Endometrium (tissue), 2 donors: ENCODE measurements around the gene MIOX.
A peak's percentile ranks its signal among the peaks of the same experiment; 100 is the strongest.
"Not testable (repeated sequence)": the region's sequence is repeated elsewhere in the genome, so short reads cannot be mapped to it uniquely, and the experiment has no call there.

ENCODE experiments used
- FAIRE-seq: peaks from 2 replicates; lab custom pipeline; 2012; peaks lifted over from hg19 to GRCh38; lab: Jason Lieb, UNC
- donor health status: control.
- donor health status: control.

MIOX gene

DNA sequence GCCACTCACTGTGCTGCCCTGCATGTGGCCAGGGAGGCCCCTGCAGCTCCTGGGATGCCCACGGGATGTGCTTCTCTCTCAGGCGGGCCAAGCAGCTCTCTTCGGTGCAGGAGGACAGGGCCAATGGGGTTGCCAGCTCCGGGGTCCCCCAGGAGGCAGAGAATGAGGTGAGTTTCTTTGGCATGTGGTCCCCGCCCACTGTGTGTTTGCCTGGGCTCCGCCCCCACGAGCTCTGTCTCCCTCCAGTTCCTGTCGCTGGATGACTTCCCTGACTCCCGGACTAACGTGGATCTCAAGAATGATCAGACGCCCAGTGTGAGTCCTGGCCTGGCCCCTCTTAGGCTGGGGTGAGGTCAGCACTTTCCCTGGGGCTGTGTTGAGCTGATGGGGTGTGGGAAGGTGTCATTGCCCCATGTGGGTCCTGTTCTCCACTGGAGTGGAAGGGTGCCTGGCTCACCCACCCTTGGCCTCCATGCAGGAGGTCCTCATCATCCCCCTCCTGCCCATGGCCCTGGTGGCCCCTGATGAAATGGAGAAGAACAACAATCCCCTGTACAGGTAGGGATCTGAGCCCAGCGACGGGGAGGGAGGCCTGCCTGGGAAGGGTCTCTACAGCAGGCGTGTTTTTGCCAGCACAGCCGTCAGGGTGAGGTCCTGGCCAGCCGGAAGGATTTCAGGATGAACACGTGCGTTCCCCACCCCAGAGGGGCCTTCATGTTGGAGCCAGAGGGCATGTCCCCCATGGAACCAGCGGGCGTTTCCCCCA is 31.0 kb downstream of the MIOX start:
- no peak for FAIRE-seq

DNA sequence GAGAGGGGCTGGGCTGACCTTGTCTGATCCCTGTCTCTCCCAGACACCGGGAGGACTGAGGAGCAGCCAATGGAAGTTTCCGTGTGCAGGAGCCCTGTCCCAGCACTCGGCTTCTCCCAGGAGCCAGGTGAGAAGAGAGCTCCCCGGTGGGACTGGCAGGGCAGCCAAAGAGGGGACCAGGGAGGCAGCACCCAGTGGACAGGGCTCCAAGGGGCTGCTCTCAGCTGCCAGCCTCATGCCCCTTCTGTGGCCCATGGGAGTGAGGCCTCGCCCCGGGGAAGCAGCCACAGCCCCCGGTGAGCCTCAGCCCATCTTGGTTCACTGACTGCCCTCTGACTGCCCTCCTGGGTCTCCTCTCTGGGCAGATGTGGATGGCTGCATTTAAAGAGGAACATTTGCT is 31.9 kb downstream of the MIOX start:
- FAIRE-seq: no peak

DNA sequence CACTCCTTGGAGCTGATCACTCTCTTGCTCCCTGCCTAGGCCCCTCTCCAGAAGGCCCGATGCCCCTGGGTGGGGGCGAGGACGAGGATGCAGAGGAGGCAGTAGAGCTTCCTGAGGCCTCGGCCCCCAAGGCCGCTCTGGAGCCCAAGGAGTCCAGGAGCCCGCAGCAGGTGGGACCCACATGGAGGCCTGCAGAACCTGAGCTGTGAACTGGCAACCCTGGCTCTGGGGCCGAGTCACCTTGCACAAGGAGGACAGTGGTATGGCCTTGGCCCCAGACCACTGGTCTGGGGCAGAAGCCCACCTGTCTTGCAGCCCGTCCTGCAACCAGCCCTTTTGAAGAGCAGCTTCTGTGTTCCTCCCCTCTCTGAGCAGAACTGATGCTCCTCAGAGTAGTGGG is 32.5 kb downstream of the MIOX start:
- FAIRE-seq: no peak

DNA sequence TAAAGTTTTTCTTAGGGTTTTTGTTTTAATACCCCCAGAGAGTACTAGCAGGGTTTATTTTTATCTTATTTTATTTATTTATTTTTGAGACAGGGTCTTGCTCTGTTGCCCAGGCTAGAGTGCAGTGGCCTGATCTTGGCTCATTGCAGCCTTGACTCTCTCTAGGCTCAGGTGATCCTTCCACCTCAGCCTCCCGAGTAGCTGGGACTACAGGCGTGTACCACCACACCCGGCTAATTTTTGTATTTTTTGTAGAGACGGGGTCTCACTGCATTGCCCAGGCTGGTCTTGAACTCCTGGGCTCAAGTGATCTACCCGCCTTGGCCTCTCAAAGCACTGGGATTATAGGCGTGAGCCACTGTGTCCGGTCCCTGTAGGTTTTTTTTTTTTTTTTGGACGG is 33.5 kb downstream of the MIOX start:
- FAIRE-seq: not testable (repeated sequence)

DNA sequence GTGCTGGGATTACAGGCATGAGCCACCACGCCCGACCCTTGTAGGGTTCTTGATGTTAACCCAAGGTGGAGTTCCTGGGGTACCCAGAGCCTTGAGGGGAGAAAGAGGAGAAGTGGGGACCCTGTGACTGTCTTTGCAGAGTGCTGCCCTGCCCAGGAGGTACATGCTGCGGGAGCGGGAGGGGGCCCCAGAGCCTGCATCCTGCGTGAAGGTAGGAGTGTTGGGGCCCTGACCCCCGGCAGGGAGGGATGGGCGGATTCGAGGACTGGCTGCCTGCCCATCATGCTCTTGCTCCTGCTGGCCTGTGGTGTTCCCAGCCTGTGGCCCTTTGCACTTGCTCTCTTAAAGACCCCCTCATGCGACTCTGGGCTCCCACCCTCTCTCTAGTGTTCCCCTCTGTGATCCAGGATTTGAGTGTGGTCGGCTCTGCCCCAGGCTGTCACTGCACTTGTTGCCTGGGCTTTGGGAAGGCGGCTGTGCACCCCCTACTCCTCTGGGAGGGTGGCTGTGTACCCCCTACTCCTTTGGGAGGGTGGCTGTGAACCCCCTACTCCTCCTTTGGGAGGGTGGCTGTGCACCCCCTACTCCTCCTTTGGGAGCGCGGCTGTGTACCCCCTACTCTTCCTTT is 34.3 kb downstream of the MIOX start:
- no peak for FAIRE-seq

DNA sequence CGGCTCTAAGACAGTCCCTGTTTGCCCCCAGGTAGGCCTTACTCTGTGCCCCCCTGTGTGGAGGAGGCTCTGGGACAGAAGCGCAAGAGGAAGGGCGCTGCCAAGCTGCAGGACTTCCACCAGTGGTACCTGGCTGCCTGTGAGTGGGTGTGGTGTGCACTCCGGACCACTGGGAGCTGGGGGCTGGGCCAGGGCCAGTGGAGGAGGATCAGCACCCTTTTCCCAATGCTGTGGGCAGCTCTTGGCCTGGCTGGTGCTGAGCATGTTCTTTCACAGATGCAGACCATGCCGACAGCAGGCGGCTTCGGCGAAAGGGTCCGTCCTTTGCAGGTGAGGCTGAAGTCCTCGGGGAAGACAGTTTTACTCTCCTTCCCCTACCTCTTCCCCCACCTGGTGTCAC is 35.1 kb downstream of the MIOX start:
- no peak for FAIRE-seq

DNA sequence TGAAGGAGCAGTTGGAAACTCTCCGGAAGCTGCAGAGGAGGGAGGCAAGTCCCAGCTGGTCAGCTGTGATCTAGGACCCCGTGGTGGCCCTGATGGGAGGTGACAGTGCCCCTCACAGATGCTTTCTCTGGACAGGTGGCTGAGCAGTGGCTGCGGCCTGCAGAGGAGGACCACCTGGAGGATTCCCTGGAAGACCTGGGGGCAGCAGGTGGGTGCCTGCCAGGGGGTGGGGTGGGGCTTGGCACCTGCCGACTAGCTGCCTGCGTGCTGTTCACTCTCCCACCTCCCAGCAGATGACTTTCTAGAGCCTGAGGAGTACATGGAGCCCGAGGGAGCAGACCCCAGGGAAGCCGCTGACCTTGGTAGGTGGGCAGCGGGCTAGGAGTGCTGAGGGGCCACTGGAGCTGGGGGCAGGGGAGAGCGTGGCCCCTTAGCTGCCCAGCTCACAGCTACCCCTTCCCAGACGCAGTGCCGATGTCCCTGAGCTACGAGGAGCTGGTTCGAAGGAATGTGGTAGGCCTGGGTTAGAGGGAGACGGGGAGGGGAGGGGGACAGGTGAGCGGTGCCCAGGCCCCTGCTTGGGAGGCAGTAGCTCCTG is 35.6 kb downstream of the MIOX start:
- no peak for FAIRE-seq

DNA sequence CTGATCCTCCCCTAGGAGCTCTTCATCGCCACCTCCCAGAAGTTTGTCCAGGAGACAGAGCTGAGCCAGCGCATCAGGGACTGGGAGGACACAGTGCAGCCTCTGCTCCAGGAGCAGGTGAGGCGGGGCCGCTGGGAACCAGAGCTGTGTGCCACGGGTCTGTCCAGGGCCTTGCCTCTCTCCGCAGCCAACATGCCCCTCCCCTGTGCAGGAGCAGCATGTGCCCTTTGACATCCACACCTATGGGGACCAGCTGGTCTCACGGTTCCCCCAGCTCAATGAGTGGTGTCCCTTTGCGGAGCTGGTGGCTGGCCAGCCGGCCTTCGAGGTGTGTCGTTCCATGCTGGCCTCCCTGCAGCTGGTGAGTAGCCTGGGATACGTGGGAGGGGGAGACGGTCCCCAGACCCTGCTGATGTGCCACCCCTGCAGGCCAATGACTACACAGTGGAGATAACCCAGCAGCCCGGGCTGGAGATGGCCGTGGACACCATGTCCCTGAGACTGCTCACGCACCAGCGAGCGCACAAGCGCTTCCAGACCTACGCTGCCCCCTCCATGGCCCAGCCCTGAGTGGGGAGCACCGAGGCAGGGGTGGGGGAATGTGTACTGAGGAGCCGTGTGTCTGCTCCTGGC is 36.3 kb downstream of the MIOX start:
- FAIRE-seq: no peak

DNA sequence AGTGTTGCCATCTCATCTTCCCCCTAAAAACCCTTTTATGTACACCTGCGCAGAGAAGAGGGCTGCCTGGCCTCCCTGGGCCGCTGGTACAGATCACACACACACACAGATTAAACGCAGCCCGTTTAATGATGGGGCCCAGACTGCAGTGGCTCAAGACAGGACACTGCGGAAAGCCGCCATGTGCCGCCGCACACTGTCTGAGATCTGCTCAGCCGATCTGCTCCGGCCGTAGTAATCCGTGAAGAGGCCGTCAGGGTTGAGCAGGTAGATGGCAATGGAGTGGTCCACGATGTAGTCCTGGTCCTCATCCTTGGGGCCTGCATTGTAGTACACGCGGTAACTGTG is 36.8 kb downstream of the MIOX start:
- FAIRE-seq: no peak

DNA sequence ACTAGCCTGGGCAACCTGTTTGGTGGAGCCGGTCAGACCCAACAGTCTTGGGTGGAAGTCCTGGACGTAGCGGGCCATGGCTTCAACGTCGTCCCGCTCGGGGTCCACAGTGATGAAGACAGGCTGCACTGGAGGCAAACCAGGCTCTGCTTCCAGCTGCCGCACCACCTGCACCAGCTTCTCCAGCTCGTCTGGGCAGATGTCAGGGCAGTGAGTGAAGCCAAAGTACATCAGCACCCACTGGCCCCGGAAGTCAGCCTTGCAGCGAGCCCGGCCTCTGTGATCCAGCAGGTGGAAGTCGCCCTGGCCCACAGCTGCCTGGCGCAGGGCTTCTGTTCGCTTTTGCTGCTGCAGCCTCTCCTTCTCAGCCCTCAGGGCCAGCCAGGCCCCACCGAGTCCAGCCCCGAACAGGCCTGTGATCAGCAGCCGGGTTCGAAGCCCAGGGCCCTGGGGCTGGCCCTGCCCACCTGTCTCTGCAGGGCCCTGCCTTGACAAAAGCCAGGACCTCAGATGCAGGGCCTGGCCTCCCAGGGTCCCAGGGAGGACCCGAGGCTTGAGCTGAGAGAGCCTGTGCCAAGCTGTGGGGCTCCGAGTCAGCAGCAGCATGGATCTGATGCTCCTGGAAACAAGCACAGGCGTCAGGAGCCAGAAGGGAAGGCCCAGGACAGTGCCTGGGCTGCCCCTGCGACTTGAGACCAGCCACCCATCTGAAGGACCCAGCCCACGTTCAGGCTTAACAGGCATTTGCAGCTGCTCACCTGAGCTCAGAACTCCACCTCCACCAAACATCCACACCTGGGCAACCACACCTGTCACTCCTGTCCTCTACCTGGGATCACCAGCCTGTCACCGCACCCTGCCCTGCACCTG is 37.4 kb downstream of the MIOX start:
- FAIRE-seq: no peak

DNA sequence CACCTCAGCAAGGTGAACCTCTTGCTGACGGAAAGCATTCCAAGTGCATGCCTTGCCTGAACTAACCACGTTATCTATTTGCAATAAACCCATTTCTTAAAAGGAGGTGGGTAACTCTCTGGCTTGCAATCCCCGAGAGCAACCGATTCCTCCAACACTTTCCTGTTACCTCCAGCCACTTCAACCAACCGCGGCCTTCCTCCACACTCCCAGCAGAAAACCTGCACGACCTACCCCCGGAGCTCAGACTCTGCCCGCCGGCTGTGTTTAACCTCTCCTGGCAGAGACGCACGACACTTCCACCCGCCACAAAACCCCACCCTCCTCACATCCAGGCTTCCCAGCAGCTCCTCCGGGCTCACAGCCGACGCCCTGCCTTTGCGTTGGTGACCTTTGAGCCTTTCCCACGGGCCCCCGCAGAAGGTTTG is 38.0 kb downstream of the MIOX start:
- FAIRE-seq: no peak

DNA sequence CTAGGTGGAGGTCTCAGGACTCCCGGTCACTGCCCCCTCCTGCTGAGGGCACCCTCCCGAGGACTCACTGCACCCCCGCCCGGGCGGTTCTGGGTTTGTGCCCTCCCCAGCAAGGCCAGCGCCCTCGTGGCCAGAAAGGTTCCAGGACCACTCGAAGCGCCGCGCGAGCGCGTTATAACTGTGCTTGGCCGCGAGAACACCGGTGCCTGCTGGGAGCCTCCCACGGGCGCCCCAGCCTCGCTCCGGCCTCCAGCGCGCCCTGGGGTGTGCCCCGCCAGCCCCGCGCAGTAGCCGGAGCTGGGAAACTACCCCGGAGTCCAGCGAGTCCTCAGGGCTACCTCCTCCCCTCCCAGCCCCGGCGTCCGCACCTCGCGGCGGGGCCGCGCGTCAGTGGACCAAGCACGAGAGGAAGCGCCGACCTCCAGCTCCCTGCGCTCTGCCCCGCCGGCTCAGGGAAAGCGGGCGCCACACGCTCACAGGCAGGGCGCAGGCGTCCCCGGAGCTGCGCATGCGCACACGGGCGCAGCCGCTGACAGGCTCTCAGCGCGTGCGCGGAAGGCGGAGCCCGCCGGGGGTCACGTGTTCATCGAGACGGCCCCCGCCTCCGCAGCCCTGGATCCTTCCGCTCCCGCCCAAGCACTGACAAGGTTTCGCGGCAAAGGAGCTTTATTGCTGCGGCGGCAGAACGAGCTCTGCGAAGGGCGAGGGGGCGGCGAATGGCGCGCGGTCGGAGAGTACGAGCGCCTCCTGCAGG is 38.6 kb downstream of the MIOX start, which contains the start of gene SCO2:
TSS of gene SCO2 (minus strand) at position 495 of the 754 bp plus-strand sequence. CDS start 1,187 bp downstream, outside the sequence.
- FAIRE-seq: peak; percentile 50

DNA sequence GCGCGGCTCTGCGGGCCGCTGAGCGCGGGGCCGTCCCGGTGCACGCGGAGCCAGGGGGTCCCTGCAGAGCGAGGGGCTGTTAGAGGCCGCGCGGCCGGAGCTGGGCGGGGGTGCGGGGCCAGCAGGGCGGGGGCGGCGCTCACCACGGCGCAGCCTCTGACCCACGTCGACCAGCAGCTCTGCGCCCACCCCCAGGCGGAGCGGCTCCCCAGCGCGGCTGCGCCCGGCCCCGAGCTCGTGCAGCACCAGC is 39.1 kb downstream of the MIOX start:
- FAIRE-seq: no peak

DNA sequence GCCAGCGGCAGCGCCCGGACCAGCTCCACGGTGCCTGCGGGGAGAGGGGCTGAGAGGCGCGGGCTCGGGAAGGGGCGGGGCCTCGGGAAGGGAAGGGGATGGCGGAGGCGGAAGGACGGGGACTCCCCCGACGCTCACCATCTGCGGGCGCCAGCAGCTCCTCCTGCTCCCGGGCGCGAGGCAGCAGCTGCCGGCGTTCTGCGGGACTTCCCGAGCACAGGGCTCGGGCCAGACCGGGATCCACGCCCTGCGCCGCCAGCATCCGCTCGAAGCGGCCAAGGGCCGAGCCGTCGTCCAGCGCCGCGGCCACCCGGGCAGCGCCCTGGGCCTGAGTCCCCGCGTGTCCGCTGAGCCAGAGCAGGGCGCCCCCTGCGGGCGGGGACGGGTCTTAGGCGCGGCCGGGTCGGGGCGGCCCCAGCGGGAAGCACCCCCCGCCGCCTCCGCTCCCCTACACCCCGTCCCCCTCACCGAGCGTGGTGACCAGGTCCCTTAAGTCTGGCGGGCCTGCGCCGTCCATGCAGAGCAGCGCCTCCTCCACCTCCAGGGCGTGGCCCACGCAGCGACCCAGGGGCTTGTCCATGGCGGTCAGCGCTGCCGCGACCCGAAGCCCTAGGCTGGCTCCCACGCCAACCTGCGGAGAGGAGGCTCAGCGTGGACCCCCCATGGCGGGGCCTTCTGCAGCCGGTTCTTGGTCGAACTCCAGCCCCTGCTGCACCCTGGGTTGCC is 39.6 kb downstream of the MIOX start:
- no peak for FAIRE-seq

DNA sequence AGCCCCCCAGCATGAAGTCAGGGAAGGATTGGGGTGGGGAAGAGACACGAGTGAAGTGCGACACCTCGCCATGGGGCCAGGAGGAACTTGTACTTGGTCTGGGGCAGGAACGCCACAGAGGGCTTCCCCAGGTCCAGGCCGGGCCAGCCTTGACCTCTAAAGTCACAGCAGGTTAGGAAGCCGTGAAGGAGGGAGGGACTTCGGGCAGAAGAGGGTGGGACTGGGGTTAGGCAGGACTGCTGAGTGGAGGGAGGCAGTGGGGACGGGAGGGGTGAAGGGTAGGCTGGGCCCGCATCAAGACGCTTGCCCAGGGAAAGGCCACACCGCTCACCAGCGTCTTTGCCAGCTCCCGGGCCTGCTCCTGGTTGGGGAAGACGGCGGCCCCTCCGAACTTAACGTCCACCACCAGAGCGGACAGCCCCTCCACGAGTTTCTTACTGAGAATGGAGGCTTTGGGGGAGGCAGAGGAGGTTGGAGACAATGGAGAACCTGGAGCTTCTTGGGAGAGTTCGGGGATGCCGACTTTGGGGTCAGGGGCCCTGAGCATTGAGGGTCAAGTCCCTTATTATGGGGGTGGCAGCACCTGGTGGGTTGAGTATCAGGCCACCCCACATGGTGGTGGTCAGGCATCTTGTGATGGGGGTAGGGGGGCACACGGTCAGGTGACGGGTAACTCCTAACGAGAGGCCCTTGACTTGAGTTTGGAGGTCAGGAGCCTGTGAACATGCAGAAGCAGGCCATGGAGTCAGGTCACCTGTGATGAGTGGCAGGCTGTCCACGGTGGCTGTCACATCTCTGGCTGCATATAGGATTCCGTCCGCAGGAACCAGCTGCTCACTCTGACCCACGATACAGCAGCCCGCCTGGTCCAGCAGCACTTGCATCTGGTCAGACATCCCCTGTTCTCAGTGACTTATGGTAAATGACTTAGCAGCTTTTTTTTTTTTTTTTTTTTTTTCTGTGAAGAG is 40.5 kb downstream of the MIOX start:
- FAIRE-seq: no peak

DNA sequence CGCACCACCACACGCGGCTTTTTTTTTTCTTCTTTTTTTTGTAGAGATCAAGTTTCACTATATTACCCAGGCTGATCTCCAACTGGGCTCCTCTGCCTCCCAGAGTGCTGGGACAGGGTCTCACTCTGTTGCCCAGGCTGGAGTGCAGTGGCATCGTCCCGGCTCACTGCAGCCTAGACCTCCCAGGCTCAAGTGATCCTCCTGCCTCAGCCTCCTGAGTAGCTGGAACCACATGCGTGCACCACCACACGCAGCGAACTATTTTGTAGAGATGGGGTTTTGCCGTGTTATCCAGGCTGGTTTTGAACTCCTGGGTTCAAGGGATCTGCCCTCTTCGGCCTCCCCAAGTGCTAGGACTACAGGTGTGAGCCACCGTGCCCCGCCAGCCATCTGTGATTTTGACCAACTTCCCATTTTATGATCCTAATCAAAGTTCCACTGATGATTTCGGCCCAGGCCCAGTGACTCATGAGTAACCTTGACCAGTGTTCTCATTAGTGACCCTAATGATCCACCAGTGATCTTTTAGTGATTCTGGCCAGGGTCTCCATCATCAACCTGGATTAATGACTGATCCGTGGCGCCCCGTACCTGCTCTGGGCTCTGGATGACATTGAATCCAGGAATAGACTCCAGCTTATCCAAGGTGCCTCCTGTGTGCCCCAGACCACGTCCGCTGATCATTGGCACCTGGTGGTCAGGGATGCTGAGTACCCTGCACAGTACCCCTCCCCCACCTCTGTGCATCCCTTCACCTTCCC is 41.4 kb downstream of the MIOX start:
- no peak for FAIRE-seq

DNA sequence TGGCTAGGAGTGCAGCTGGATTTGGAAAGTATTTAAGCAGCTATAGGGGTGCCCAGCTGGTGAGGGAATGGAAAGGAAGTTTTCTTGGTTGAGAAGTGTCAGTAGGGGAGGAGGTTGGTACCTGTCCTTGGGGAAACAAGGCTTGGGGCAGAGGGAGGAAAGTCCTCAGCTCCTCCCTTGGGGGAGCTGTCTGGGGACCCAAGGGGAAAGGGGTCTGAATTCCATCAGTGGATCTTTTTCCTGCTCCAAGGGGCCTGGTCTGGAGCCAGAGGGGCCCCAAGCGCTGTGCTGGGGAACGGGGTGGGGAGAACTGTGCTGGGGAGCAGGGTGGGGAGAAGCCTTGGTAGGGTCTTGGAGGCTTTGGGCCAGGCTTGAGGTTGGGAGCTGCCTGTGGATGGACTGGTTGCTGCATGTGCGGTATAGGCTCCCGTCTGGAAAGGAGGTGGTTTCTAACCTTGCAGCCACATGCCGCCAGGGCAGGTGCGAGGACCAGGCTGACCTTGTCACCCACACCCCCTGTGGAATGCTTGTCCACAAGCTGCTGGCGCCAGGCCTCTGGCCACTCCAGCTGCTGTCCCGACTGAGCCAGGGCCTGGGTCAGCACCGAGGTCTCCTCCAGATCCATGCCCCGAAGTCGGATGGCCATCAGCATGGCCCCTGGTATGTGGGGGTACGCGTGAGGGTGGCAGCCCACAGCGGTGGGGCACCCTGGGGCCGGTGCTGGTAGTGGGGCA is 42.2 kb downstream of the MIOX start:
- FAIRE-seq: no peak

DNA sequence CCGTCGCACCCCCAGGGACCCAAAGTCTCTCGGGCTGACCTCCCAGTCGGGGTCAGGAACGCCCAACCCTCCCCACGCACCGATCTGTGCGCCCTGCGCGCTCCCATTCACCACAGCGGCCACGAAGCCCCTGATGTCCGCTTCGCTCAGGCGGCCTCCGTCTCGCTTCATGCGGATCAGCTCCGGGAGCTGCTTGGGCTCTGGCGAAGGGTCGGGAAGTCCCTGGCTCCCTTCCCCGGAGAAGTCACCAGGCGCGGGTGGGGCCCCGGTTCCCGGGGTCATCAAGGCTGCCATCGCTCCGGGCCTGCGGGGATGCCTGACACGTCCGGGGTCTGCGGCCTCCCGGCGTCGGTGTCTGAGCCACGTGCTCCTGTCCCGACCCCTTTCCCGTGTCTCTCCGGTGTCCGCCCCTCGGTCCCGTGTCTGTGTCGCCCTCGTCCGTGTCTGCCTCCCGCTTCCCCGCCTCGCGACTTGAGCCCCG is 42.8 kb downstream of the MIOX start:
- no peak for FAIRE-seq
